PC-9 (cell line): ENCODE data around the gene ADGRD1. TPM values are rescaled to one million over a fixed set of nuclear protein-coding genes. Genes with fewer than 3 reads are reported as not detected.
A peak's percentile ranks its signal among the peaks of the same experiment; 100 is the strongest.

Experiments
- BruUV-seq: library from RNA; stranded (reverse); fragments of 400-500 nt; replicated peaks from 2 replicates; lab custom pipeline; 2021; lab: Mats Ljungman, UMichigan
- CTCF ChIA-PET: fragments of 300-600 bp; sonication (Branson Sonifier 250); formaldehyde crosslinking; loops from one replicate; lab custom pipeline; 2022; ENCODE audit warnings: antibody characterized with exemption; lab: Charles Lee
- POLR2A ChIA-PET: fragments of 300-600 bp; sonication (Branson Sonifier 250); formaldehyde crosslinking; loops from one replicate; lab custom pipeline; 2022; ENCODE audit warnings: antibody characterized with exemption; ENCODE audit not compliant: unreplicated experiment; lab: Charles Lee
- DNase-seq, 2 experiments: peaks; one replicate each; pipeline versions ENCODE4 v3.0.0 to v3.0.0-alpha.2; 2015 to 2022; ENCODE audit warnings: mixed read lengths in 1 of 2
- H2AFZ ChIP-seq: fragments of 200-600 bp; sonication (generic); 2 replicates; pipeline ENCODE4 v1.8.1; 2017; ENCODE audit warnings: antibody characterized with exemption
- H3F3A ChIP-seq: fragments of 200-600 bp; sonication (generic); 2 replicates; pipeline ENCODE4 v1.8.1; 2017; ENCODE audit warnings: antibody characterized with exemption, mild to moderate bottlenecking, low read depth; ENCODE audit not compliant: insufficient read depth
- H3K27ac ChIP-seq: fragments of 200-600 bp; sonication (generic); 2 replicates; pipeline ENCODE4 v1.6.1; 2016; ENCODE audit warnings: mixed run types
- H3K27me3 ChIP-seq: fragments of 200-600 bp; sonication (generic); 2 replicates; pipeline ENCODE4 v1.6.1; 2016; ENCODE audit warnings: low read depth, mixed run types; ENCODE audit not compliant: insufficient read depth
- H3K36me3 ChIP-seq: fragments of 200-600 bp; sonication (generic); 2 replicates; pipeline ENCODE4 v1.6.1; 2016; ENCODE audit warnings: low read depth, mixed run types
- H3K4me1 ChIP-seq: fragments of 200-600 bp; sonication (generic); replicated peaks from 2 replicates; pipeline ENCODE4 v1.6.1; 2016; ENCODE audit warnings: mixed run types; ENCODE audit not compliant: insufficient read depth
- H3K4me2 ChIP-seq: fragments of 200-600 bp; sonication (generic); 2 replicates; pipeline ENCODE4 v1.6.1; 2017; ENCODE audit warnings: mixed run types
- H3K4me3 ChIP-seq: fragments of 200-600 bp; sonication (generic); 2 replicates; pipeline ENCODE4 v1.6.1; 2016; ENCODE audit warnings: mixed run types
- H3K79me2 ChIP-seq: fragments of 200-600 bp; sonication (generic); 2 replicates; pipeline ENCODE4 v1.6.1; 2017; ENCODE audit warnings: low read depth, mixed run types
- H3K9me2 ChIP-seq: fragments of 200-600 bp; sonication (generic); 2 replicates; pipeline ENCODE4 v1.8.1; 2017; ENCODE audit warnings: mild to moderate bottlenecking; ENCODE audit not compliant: insufficient read depth
- H3K9me3 ChIP-seq: fragments of 200-600 bp; sonication (generic); 2 replicates; pipeline ENCODE4 v1.8.1; 2016; ENCODE audit warnings: low read depth; ENCODE audit not compliant: insufficient read depth
- H4K20me1 ChIP-seq: fragments of 200-600 bp; sonication (generic); 2 replicates; pipeline ENCODE4 v1.8.1; 2017; ENCODE audit not compliant: insufficient read depth
- CTCF ChIP-seq: fragments of 200-600 bp; sonication (generic); conservative IDR thresholded peaks from 2 replicates; pipeline ENCODE4 v1.6.1; 2017; ENCODE audit warnings: mixed run types, antibody characterized with exemption, mild to moderate bottlenecking, moderate library complexity
- EZH2 ChIP-seq: fragments of 200-600 bp; sonication (generic); IDR thresholded peaks from 2 replicates; pipeline ENCODE4 v1.8.0; 2017; ENCODE audit warnings: antibody characterized with exemption, low read depth
- intact Hi-C: fragments of 100-400 bp; cut with micrococcal nuclease; formaldehyde crosslinking; loops from one replicate; pipeline ENCODE4 v1.10.0; 2022; ENCODE audit not compliant: unreplicated experiment
- total RNA-seq: library from RNA; stranded (reverse); gene quantifications from 2 replicates; pipeline ENCODE4 v1.2.3, GENCODE V29; 2021

ADGRD1 gene
- total RNA-seq, 1 experiment from 2014 or later, result not detected

- CTCF ChIA-PET, result no interaction called here
- Histone ChIP-seq H2AFZ (no peak overlapping the region), H3K27me3 (peaks cover 92% of the 10 kb centered on the region), H3K4me3 (no peak overlapping the region), H3K9me3 (no peaks in the 10 kb centered on the region), H3K79me2 (no peaks in the 10 kb centered on the region), H3K36me3 (no peaks in the 10 kb centered on the region), H3K4me1 (no peaks in the 10 kb centered on the region), H3K27ac (no peak overlapping the region), H3F3A (no peaks in the 10 kb centered on the region), H4K20me1 (no peaks in the 10 kb centered on the region), H3K4me2 (no peak overlapping the region), H3K9me2 (no peaks in the 10 kb centered on the region)
- intact Hi-C loops, result no loop called here
- no TSS peak for BruUV-seq
- TF ChIP-seq EZH2 (no peak), CTCF (no peak)
- POLR2A ChIA-PET, result interaction anchor here (0.6 kb wide), 1 partner anchor 742 kb away, joined by 3 read pairs; no protein-coding TSS in a partner anchor
- DNase-seq, result peak in 1 of 2 experiments; percentile 23
Observed at GRCh38 chr12:131092901-131093603, 139.3 kb downstream of the ADGRD1 start.

- Histone ChIP-seq H3K4me1 (no peaks in the 10 kb centered on the region), H3K36me3 (no peaks in the 10 kb centered on the region), H3K27ac (no peak overlapping the region), H2AFZ (no peak overlapping the region), H3K79me2 (no peaks in the 10 kb centered on the region), H3K4me3 (no peak overlapping the region), H3K9me3 (no peaks in the 10 kb centered on the region), H3K27me3 (peaks cover 91% of the 10 kb centered on the region), H3F3A (no peaks in the 10 kb centered on the region), H3K4me2 (no peak overlapping the region), H4K20me1 (no peaks in the 10 kb centered on the region), H3K9me2 (no peaks in the 10 kb centered on the region)
- CTCF ChIA-PET, result no interaction called here
- no peak for DNase-seq
- POLR2A ChIA-PET, result no interaction called here
- intact Hi-C loops, result no loop called here
- no peak for TF ChIP-seq CTCF
- TF ChIP-seq EZH2, result no peak
- BruUV-seq, result no TSS peak
Observed at GRCh38 chr12:131093604-131093955, 139.9 kb downstream of the ADGRD1 start.

DNA sequence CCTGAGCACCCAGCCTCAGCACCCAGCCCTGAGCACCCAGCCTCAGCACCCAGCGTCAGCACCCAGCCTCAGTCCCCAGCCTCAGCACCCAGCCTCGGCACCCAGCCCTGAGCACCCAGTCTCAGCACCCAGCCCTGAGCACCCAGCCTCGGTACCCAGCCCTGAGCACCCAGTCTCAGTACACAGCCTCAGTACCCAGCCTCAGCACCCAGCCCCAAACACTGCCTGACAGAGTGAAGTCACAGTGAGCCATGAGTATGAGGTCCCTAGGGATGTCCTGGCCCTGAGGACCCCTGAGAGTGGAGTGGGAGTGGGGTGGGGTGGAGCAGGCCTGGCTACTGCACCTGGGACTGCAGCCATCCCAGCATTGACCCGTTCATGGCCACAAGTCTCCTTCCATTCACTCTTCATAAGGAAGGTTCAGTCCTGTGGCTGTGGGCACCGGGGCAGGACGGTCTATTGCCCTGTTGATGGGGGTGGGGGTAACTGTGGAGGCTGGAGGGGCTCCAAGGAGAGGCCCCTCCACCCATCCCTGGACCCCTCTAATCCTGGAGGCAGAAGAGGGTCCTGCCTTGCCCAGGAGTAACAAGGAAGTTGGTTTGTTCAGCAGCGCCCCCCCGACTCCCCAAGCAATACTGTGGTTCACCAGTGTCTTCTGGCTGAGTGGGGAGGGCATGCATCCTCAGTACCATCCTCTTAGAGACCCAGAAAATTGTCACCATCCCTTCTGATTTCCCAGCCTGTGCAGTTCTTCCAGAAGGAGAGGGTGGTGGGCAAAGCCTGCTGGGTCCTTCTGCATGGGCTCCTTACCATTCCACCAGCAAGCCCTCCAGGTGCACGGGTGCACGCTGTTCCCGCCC, 140.5 kb downstream of the ADGRD1 start:
- H3K27me3 ChIP-seq, result peaks cover 91% of the 10 kb centered on the region
- no peaks in the 10 kb centered on the region for H3K9me2 ChIP-seq
- no peak overlapping the region for H3K4me2 ChIP-seq
- peak in 1 of 2 experiments; percentile 28 for DNase-seq
- no peak overlapping the region for H2AFZ ChIP-seq
- no peaks in the 10 kb centered on the region for H4K20me1 ChIP-seq
- no peaks in the 10 kb centered on the region for H3K9me3 ChIP-seq
- no peak overlapping the region for H3K4me3 ChIP-seq
- TF ChIP-seq CTCF, result no peak
- TF ChIP-seq EZH2, result no peak
- H3K79me2 ChIP-seq, result no peaks in the 10 kb centered on the region
- no peaks in the 10 kb centered on the region for H3F3A ChIP-seq
- no peak overlapping the region for H3K27ac ChIP-seq
- intact Hi-C loops, result no loop called here
- POLR2A ChIA-PET, result no interaction called here
- no peaks in the 10 kb centered on the region for H3K4me1 ChIP-seq
- no peaks in the 10 kb centered on the region for H3K36me3 ChIP-seq
- BruUV-seq, result no TSS peak
- CTCF ChIA-PET, result no interaction called here
